CD1c-positive myeloid dendritic cell (primary cell): Measurements from ENCODE around the gene ENOX2.
"Not testable (repeated sequence)": the region's sequence is repeated elsewhere in the genome, so short reads cannot be mapped to it uniquely, and the experiment has no call there.

ENCODE experiments used
- DNase-seq: peaks from one replicate; pipeline ENCODE4 v3.0.0-alpha.2; 2016; ENCODE audit errors: extremely low spot score

The ENOX2 gene

GRCh38 chrX:130902783-130903613 is at the start of gene ENOX2:
Gene ENOX2 (minus strand): TSS chrX:130903209. CDS start chrX:130703216, 199,993 bp downstream.
- DNase-seq, result peak; percentile 92

GRCh38 chrX:130952266-130953043 is 49.4 kb upstream of the ENOX2 start:
- no peak for DNase-seq

- no peak for DNase-seq
Measured at GRCh38 chrX:130944230-130944629, 41.2 kb upstream of the ENOX2 start.

GRCh38 chrX:130937101-130937500 is 34.1 kb upstream of the ENOX2 start:
- DNase-seq, result no peak

- DNase-seq, result no peak
Measured at GRCh38 chrX:130933358-130933757, 30.3 kb upstream of the ENOX2 start.

GRCh38 chrX:130920405-130920804 is 17.4 kb upstream of the ENOX2 start:
- not testable (repeated sequence) for DNase-seq

- not testable (repeated sequence) for DNase-seq
Measured at GRCh38 chrX:130919676-130920075, 16.7 kb upstream of the ENOX2 start.

- DNase-seq, result not testable (repeated sequence)
Measured at GRCh38 chrX:130918498-130918897, 15.5 kb upstream of the ENOX2 start.

GRCh38 chrX:130916636-130917422 is 13.8 kb upstream of the ENOX2 start:
- DNase-seq, result peak; percentile 58

- no peak for DNase-seq
Measured at GRCh38 chrX:130915302-130915701, 12.3 kb upstream of the ENOX2 start.

GRCh38 chrX:130909469-130910136 is 6.6 kb upstream of the ENOX2 start:
- no peak for DNase-seq

- no peak for DNase-seq
Measured at GRCh38 chrX:130906776-130907175, 3.8 kb upstream of the ENOX2 start.

- no peak for DNase-seq
Measured at GRCh38 chrX:130902446-130902782, 595 bp downstream of the ENOX2 start.

- DNase-seq, result no peak
Measured at GRCh38 chrX:130896802-130897501, 6.1 kb downstream of the ENOX2 start.

- no peak for DNase-seq
Measured at GRCh38 chrX:130896026-130896425, 7.0 kb downstream of the ENOX2 start.

GRCh38 chrX:130895299-130895698 is 7.7 kb downstream of the ENOX2 start:
- DNase-seq, result no peak

- DNase-seq, result no peak
Measured at GRCh38 chrX:130893356-130894085, 9.5 kb downstream of the ENOX2 start.

GRCh38 chrX:130887376-130887775 is 15.6 kb downstream of the ENOX2 start:
- no peak for DNase-seq

- no peak for DNase-seq
Measured at GRCh38 chrX:130885996-130886395, 17.0 kb downstream of the ENOX2 start.

GRCh38 chrX:130885508-130885907 is 17.5 kb downstream of the ENOX2 start:
- no peak for DNase-seq
